DND-41 (cell line): ENCODE data around the gene CDH23.

Experiments used
- ATAC-seq: fragments of 200-7000 bp; cut with Tn5 transposase; 3 replicates; pipeline ENCODE4 v1.9.1; 2021; ENCODE audit warnings: low read depth; ENCODE audit not compliant: insufficient read depth
- DNase-seq: peaks from one replicate; pipeline ENCODE4 v3.0.0-alpha.2; 2020
- H2AFZ ChIP-seq: 2 replicates; pipeline ENCODE4 v1.6.0; 2012; ENCODE audit warnings: low read depth, low read length
- H3K27ac ChIP-seq: 2 replicates; pipeline ENCODE4 v1.5.1; 2012; ENCODE audit warnings: low read length, inconsistent platforms
- H3K27me3 ChIP-seq: fragments of 200-600 bp; sonication (generic); 2 replicates; pipeline ENCODE4 v1.6.0; 2012; ENCODE audit warnings: low read length, mild to moderate bottlenecking, inconsistent platforms; ENCODE audit not compliant: insufficient read depth, poor library complexity
- H3K36me3 ChIP-seq: 2 replicates; pipeline ENCODE4 v1.5.1; 2012; ENCODE audit warnings: low read length, inconsistent platforms; ENCODE audit not compliant: insufficient read depth
- H3K4me1 ChIP-seq: 2 replicates; pipeline ENCODE4 v1.5.1; 2012; ENCODE audit warnings: mild to moderate bottlenecking, low read length; ENCODE audit not compliant: insufficient read depth
- H3K4me2 ChIP-seq: 2 replicates; pipeline ENCODE4 v1.6.0; 2012; ENCODE audit warnings: mild to moderate bottlenecking, moderate library complexity, low read length, inconsistent platforms; ENCODE audit not compliant: insufficient read depth
- H3K4me3 ChIP-seq, 2 experiments: fragments of 200-600 bp in 1 of 2; shearing (Covaris generic) in 1 of 2; 2 replicates each; pipeline ENCODE4 v1.5.1; 2012 to 2016; ENCODE audit warnings: inconsistent platforms in 2 of 2, low read length in 2 of 2, mild to moderate bottlenecking in 2 of 2, low read depth in 1 of 2, moderate library complexity in 1 of 2
- H3K79me2 ChIP-seq: 2 replicates; pipeline ENCODE4 v1.6.0; 2012; ENCODE audit warnings: low read length, inconsistent platforms; ENCODE audit not compliant: insufficient read depth
- H3K9ac ChIP-seq: 2 replicates; pipeline ENCODE4 v1.6.0; 2012; ENCODE audit warnings: low read depth, mild to moderate bottlenecking, inconsistent platforms, low read length, moderate library complexity
- H3K9me3 ChIP-seq: 2 replicates; pipeline ENCODE4 v1.5.1; 2012; ENCODE audit warnings: low read length, moderate library complexity, mild to moderate bottlenecking, inconsistent platforms; ENCODE audit not compliant: insufficient read depth, severe bottlenecking
- H4K20me1 ChIP-seq: 2 replicates; pipeline ENCODE4 v1.6.0; 2012; ENCODE audit warnings: low read length; ENCODE audit not compliant: insufficient read depth
- CTCF ChIP-seq: IDR thresholded peaks from 2 replicates; pipeline ENCODE4 v1.5.1; 2012; ENCODE audit warnings: borderline replicate concordance, low read length, moderate library complexity, mild to moderate bottlenecking; ENCODE audit not compliant: poor library complexity, severe bottlenecking; ENCODE audit errors: extremely low read depth
- EZH2 ChIP-seq: IDR thresholded peaks from 3 replicates; pipeline ENCODE4 v1.6.1; 2012; ENCODE audit warnings: borderline replicate concordance, low read depth, mild to moderate bottlenecking, moderate library complexity, low read length, inconsistent platforms; ENCODE audit not compliant: severe bottlenecking

CDH23 gene

GRCh38 chr10:71690094-71690720 lies 293.5 kb downstream of the CDH23 start:
- Histone ChIP-seq H3K9ac (no peak overlapping the region), H3K79me2 (no peaks in the 10 kb centered on the region), H3K36me3 (no peaks in the 10 kb centered on the region), H3K4me3 (no peak overlapping the region), H3K27me3 (no peaks in the 10 kb centered on the region), H3K4me2 (no peak overlapping the region), H4K20me1 (no peaks in the 10 kb centered on the region), H2AFZ (no peak overlapping the region), H3K4me1 (peaks cover 4% of the 10 kb centered on the region; the same call in 1 of the 2 replicates), H3K27ac (no peak overlapping the region), H3K9me3 (no peaks in the 10 kb centered on the region)
- TF ChIP-seq CTCF (no peak), EZH2 (no peak)
- ATAC-seq, result no peak
- no peak for DNase-seq

- Histone ChIP-seq H3K9ac (no peak overlapping the region), H3K27ac (no peak overlapping the region), H4K20me1 (no peaks in the 10 kb centered on the region), H3K4me3 (no peak overlapping the region), H2AFZ (no peak overlapping the region), H3K9me3 (no peaks in the 10 kb centered on the region), H3K4me2 (no peak overlapping the region), H3K4me1 (peaks cover 4% of the 10 kb centered on the region; the same call in 1 of the 2 replicates), H3K36me3 (no peaks in the 10 kb centered on the region), H3K27me3 (no peaks in the 10 kb centered on the region), H3K79me2 (no peaks in the 10 kb centered on the region)
- TF ChIP-seq EZH2 (no peak), CTCF (no peak)
- DNase-seq, result no peak
- no peak for ATAC-seq
Observed at GRCh38 chr10:71691405-71691804, 294.7 kb downstream of the CDH23 start.

GRCh38 chr10:71692598-71693306 lies 296.0 kb downstream of the CDH23 start:
- Histone ChIP-seq H2AFZ (no peak overlapping the region), H3K4me1 (peaks cover 4% of the 10 kb centered on the region; the same call in 1 of the 2 replicates), H3K79me2 (no peaks in the 10 kb centered on the region), H3K27ac (no peak overlapping the region), H3K9ac (no peak overlapping the region), H3K9me3 (no peaks in the 10 kb centered on the region), H3K36me3 (no peaks in the 10 kb centered on the region), H3K4me2 (no peak overlapping the region), H3K27me3 (no peaks in the 10 kb centered on the region), H4K20me1 (no peaks in the 10 kb centered on the region), H3K4me3 (no peak overlapping the region)
- no peak for DNase-seq
- ATAC-seq, result no peak
- no peak for TF ChIP-seq EZH2
- no peak for TF ChIP-seq CTCF
